GM19238 (cell line): ENCODE results near the gene AGTPBP1.
"Not testable (repeated sequence)": the region's sequence is repeated elsewhere in the genome, so short reads cannot be mapped to it uniquely, and the experiment has no call there.

ENCODE experiments used
- DNase-seq: peaks from one replicate; pipeline ENCODE4 v3.0.0; 2011; ENCODE audit warnings: low spot score; ENCODE audit not compliant: insufficient read length

Gene AGTPBP1

GRCh38 chr9:85741875-85742596 lies at the start of gene AGTPBP1:
Gene AGTPBP1 (minus strand): TSS chr9:85741954. CDS start chr9:85712533, 29,421 bp downstream.
- peak; percentile 86 for DNase-seq

- not testable (repeated sequence) for DNase-seq
Measured at GRCh38 chr9:85786116-85786515, 44.4 kb upstream of the AGTPBP1 start.

GRCh38 chr9:85773844-85774243 lies 32.1 kb upstream of the AGTPBP1 start:
- DNase-seq, result not testable (repeated sequence)

- DNase-seq, result not testable (repeated sequence)
Measured at GRCh38 chr9:85761802-85762201, 20.0 kb upstream of the AGTPBP1 start.

GRCh38 chr9:85757716-85758115 lies 16.0 kb upstream of the AGTPBP1 start:
- not testable (repeated sequence) for DNase-seq

GRCh38 chr9:85756216-85756615 lies 14.5 kb upstream of the AGTPBP1 start:
- DNase-seq, result not testable (repeated sequence)

- DNase-seq, result no peak
Measured at GRCh38 chr9:85746309-85746708, 4.6 kb upstream of the AGTPBP1 start.

GRCh38 chr9:85745203-85745602 lies 3.4 kb upstream of the AGTPBP1 start:
- no peak for DNase-seq

GRCh38 chr9:85744480-85744879 lies 2.7 kb upstream of the AGTPBP1 start:
- no peak for DNase-seq

- DNase-seq, result no peak
Measured at GRCh38 chr9:85743275-85744128, 1.7 kb upstream of the AGTPBP1 start.

GRCh38 chr9:85742597-85742936 lies 813 bp upstream of the AGTPBP1 start:
- DNase-seq, result no peak

- peak; percentile 40 for DNase-seq
Measured at GRCh38 chr9:85741095-85741874, 469 bp downstream of the AGTPBP1 start.

GRCh38 chr9:85740787-85741094 lies 1.0 kb downstream of the AGTPBP1 start:
- no peak for DNase-seq

GRCh38 chr9:85738509-85738908 lies 3.2 kb downstream of the AGTPBP1 start:
- no peak for DNase-seq

GRCh38 chr9:85737671-85738070 lies 4.1 kb downstream of the AGTPBP1 start:
- no peak for DNase-seq

GRCh38 chr9:85730916-85731630 lies 10.7 kb downstream of the AGTPBP1 start:
- no peak for DNase-seq

- no peak for DNase-seq
Measured at GRCh38 chr9:85729882-85730281, 11.9 kb downstream of the AGTPBP1 start.

- no peak for DNase-seq
Measured at GRCh38 chr9:85727500-85727899, 14.3 kb downstream of the AGTPBP1 start.

GRCh38 chr9:85726737-85727136 lies 15.0 kb downstream of the AGTPBP1 start:
- no peak for DNase-seq

GRCh38 chr9:85723215-85723614 lies 18.5 kb downstream of the AGTPBP1 start:
- DNase-seq, result no peak

- DNase-seq, result not testable (repeated sequence)
Measured at GRCh38 chr9:85719411-85719810, 22.3 kb downstream of the AGTPBP1 start.
